GM06990 (cell line): ENCODE data around the gene CNTN5.

ENCODE experiments used
- DNase-seq: peaks from one replicate; pipeline ENCODE4 v3.0.0-alpha.2; 2011; ENCODE audit not compliant: insufficient read length; ENCODE audit errors: extremely low read depth
- H3K27me3 ChIP-seq: replicated peaks from 2 replicates; pipeline ENCODE4 v1.6.0; 2011; ENCODE audit warnings: low read length; ENCODE audit not compliant: control insufficient read depth, insufficient read depth
- H3K36me3 ChIP-seq: 2 replicates; pipeline ENCODE4 v1.5.1; 2011; ENCODE audit warnings: low read length; ENCODE audit not compliant: control insufficient read depth, insufficient read depth
- H3K4me3 ChIP-seq: replicated peaks from 2 replicates; pipeline ENCODE4 v1.5.1; 2011; ENCODE audit warnings: low read depth, mild to moderate bottlenecking, control low read depth, low read length
- TF ChIP-seq, protein P1 (sequence below): IDR thresholded peaks from 2 replicates; pipeline ENCODE4 v1.5.1; 2011; ENCODE audit warnings: low read length, control low read depth, mild to moderate bottlenecking, inconsistent platforms; ENCODE audit not compliant: insufficient read depth, poor library complexity, severe bottlenecking

The CNTN5 gene

DNA sequence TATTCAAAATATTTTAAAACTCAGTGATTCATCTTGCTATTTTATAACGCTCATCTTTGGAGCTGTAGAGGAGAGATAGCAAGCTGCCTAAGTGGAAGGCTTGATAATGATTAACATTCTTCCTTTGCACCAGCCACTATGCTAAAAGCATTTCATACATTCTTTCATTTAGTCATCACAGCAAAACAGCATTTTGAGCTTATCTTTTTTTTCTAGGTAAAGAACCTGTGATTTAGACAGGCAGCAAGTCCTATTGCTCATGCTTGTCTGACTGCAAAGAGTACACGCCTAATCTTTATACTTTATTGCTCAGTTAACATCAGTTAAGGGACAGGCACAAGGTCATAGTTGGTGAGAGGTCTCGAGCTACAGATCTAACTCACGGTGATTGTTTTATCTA, 953.2 kb downstream of the CNTN5 start:
- DNase-seq: no peak
- TF ChIP-seq, protein P1, sequence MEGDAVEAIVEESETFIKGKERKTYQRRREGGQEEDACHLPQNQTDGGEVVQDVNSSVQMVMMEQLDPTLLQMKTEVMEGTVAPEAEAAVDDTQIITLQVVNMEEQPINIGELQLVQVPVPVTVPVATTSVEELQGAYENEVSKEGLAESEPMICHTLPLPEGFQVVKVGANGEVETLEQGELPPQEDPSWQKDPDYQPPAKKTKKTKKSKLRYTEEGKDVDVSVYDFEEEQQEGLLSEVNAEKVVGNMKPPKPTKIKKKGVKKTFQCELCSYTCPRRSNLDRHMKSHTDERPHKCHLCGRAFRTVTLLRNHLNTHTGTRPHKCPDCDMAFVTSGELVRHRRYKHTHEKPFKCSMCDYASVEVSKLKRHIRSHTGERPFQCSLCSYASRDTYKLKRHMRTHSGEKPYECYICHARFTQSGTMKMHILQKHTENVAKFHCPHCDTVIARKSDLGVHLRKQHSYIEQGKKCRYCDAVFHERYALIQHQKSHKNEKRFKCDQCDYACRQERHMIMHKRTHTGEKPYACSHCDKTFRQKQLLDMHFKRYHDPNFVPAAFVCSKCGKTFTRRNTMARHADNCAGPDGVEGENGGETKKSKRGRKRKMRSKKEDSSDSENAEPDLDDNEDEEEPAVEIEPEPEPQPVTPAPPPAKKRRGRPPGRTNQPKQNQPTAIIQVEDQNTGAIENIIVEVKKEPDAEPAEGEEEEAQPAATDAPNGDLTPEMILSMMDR: no peak
- Histone ChIP-seq H3K27me3 (no peaks in the 10 kb centered on the region; the same call in 1 of the 2 replicates), H3K36me3 (no peaks in the 10 kb centered on the region), H3K4me3 (no peak overlapping the region)

DNA sequence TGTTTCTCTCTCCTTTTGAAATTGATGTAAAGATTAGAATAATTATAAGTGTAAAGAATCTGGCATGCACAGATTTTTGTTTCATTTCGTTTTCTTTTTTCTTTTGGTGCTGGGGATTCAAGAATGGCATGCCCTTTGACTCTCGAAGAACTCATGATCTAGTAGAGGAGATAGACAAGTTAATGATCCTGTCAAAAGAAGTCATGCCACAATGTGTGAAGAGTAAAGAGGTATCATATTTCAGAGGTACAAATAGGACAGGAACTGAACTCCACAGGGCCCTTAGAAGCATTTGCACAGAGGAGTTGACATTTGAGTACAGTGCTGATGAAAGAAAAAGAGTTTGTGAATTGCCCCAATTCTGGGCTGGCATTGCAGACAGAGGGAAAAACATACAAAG, 958.3 kb downstream of the CNTN5 start:
- Histone ChIP-seq H3K4me3 (no peak overlapping the region), H3K27me3 (no peaks in the 10 kb centered on the region; the same call in 1 of the 2 replicates), H3K36me3 (no peaks in the 10 kb centered on the region)
- TF ChIP-seq, protein P1: no peak
- DNase-seq: no peak

DNA sequence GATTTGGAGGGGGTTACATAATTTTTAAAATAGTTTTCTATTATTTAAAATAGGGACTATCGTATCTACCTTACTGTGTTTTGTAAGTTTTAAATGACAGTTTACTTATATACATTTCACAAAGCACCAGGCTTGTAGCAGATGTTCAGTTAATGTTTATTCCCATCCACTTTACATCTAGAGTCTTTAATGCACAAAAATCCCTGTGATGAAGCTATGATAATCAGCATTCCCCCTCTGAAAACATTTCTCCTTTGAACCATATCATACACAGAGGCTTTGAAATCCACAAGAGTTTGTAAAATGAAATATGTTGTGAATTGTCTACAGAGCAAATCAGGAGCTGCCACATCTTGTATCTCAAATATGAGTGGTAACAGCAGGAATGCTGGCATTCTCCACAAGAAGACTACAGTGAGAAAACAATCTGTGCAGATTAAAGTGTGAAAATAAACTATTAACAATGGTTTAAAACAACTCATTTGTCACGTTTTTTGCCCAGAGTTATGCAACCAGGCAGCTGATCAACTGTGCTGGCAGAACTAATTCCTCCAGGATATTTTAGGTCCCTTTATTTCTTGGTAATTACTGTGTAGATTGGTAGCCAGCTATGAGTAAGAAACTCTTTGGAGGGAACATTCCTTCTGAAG, 967.2 kb downstream of the CNTN5 start:
- Histone ChIP-seq H3K27me3 (no peaks in the 10 kb centered on the region), H3K36me3 (no peaks in the 10 kb centered on the region), H3K4me3 (no peak overlapping the region)
- no peak for DNase-seq
- TF ChIP-seq, protein P1: no peak

DNA sequence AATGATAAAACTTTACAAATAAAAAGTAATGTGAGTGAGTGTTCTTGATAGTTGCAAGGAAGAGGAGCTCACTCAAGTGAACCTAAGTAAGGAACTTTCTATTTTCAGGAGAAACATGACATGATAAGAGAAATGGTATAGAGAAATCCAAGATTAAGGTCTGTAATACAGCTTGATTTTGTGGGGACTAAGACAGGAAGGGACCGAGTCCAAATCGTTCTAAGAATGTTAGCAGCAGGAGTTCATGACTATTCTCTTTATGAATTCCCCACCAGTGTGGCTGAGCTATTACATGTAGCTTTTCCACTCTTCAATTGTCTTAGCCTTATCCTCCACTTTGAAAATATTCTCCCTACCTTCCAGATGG, 967.7 kb downstream of the CNTN5 start:
- DNase-seq: no peak
- H3K4me3 ChIP-seq: no peak overlapping the region
- TF ChIP-seq, protein P1: no peak
- H3K27me3 ChIP-seq: no peaks in the 10 kb centered on the region
- H3K36me3 ChIP-seq: no peaks in the 10 kb centered on the region

DNA sequence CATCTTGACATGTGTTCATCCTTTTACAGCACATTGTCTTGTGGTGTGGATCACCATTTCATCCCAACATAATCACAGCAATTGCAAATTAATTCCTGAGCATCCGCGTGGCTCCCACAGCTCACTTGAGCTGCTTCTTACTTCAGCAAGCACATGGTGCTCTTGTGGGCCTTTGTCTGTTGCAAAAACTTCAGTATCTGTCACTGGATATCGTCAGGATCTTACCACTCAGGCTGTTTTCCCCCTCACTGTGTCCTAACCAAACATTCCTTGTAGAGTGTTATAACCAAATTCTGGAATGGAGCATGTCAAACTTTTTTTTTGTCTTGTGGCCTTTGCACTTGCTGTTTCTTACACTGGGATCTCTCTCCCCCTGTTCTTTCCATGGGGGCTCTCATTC, 983.2 kb downstream of the CNTN5 start:
- Histone ChIP-seq H3K4me3 (no peak overlapping the region), H3K36me3 (no peaks in the 10 kb centered on the region), H3K27me3 (no peaks in the 10 kb centered on the region)
- TF ChIP-seq, protein P1: no peak
- DNase-seq: no peak

DNA sequence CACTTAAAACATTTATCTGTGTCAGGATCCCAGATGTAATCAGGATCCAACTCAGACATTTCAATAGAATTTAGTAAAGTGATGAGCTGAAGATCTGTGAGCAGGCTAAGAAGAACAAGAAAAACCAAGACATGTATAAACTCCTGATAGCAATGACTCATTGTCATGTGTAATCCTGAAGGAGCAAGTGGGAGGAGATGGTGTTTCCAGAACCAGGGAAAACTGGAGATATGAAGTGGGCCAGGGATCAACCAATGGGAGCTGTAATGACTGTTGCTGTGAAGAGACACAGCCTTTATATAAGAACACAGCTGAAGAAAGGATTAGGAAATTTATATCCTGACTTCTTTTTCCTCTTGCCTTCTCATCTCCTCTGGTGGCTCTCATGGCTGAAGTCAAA, 983.8 kb downstream of the CNTN5 start:
- Histone ChIP-seq H3K27me3 (no peaks in the 10 kb centered on the region), H3K4me3 (no peak overlapping the region), H3K36me3 (no peaks in the 10 kb centered on the region)
- no peak for DNase-seq
- TF ChIP-seq, protein P1: no peak
